DOHH2 (cell line): ENCODE measurements around the gene PDGFB.
"Not testable (repeated sequence)": the region's sequence is repeated elsewhere in the genome, so short reads cannot be mapped to it uniquely, and the experiment has no call there.

Source experiments
- H3F3A ChIP-seq: fragments of 200-600 bp; sonication (generic), shearing (Covaris generic); 2 replicates; pipeline ENCODE4 v1.6.0; 2016; ENCODE audit warnings: antibody characterized with exemption, mild to moderate bottlenecking; ENCODE audit not compliant: control insufficient read depth, insufficient read depth
- H3K27ac ChIP-seq: fragments of 200-600 bp; sonication (generic); 2 replicates; pipeline ENCODE4 v1.5.1; 2014; ENCODE audit warnings: low read depth, mild to moderate bottlenecking, low read length, moderate library complexity
- H3K27me3 ChIP-seq: fragments of 200-600 bp; sonication (generic); 2 replicates; pipeline ENCODE4 v1.6.1; 2014; ENCODE audit warnings: mild to moderate bottlenecking, low read length, mixed read lengths; ENCODE audit not compliant: control insufficient read depth
- H3K36me3 ChIP-seq: fragments of 200-600 bp; sonication (generic); 2 replicates; pipeline ENCODE4 v1.6.1; 2014; ENCODE audit warnings: mild to moderate bottlenecking, low read length, moderate library complexity, mixed read lengths; ENCODE audit not compliant: control insufficient read depth
- H3K4me1 ChIP-seq: fragments of 200-600 bp; sonication (generic); 2 replicates; pipeline ENCODE4 v1.6.1; 2014; ENCODE audit warnings: mild to moderate bottlenecking, low read length, mixed read lengths; ENCODE audit not compliant: control insufficient read depth
- H3K4me2 ChIP-seq: fragments of 200-600 bp; sonication (generic); 2 replicates; pipeline ENCODE4 v1.6.0; 2014; ENCODE audit warnings: mild to moderate bottlenecking, low read length, moderate library complexity
- H3K4me3 ChIP-seq: fragments of 200-600 bp; sonication (generic); 2 replicates; pipeline ENCODE4 v1.5.1; 2014; ENCODE audit warnings: mild to moderate bottlenecking, low read length, mixed read lengths
- H3K79me2 ChIP-seq: fragments of 200-600 bp; sonication (generic); 2 replicates; pipeline ENCODE4 v1.6.1; 2014; ENCODE audit warnings: mild to moderate bottlenecking, low read length, mixed read lengths; ENCODE audit not compliant: control insufficient read depth
- H3K9me2 ChIP-seq: fragments of 200-600 bp; sonication (generic); replicated peaks from 2 replicates; pipeline ENCODE4 v1.6.1; 2014; ENCODE audit warnings: mild to moderate bottlenecking, low read length, mixed read lengths; ENCODE audit not compliant: control insufficient read depth
- H3K9me3 ChIP-seq: fragments of 200-600 bp; sonication (generic); 2 replicates; pipeline ENCODE4 v1.6.1; 2014; ENCODE audit warnings: antibody characterized with exemption, low read length, mixed read lengths; ENCODE audit not compliant: control insufficient read depth, insufficient read depth
- H4K20me1 ChIP-seq: fragments of 200-600 bp; sonication (generic); 2 replicates; pipeline ENCODE4 v1.6.0; 2014; ENCODE audit warnings: low read depth, mild to moderate bottlenecking, antibody characterized with exemption, low read length, moderate library complexity; ENCODE audit not compliant: control insufficient read depth, insufficient read depth
- EZH2phosphoT487 ChIP-seq: fragments of 200-600 bp; sonication (generic); IDR thresholded peaks from 2 replicates; pipeline ENCODE4 v1.6.1; 2017; ENCODE audit warnings: borderline replicate concordance, mild to moderate bottlenecking, antibody characterized with exemption, low read length, moderate library complexity, mixed read lengths
- TF ChIP-seq, protein P1 (sequence below): fragments of 200-600 bp; sonication (generic); IDR thresholded peaks from one replicate; pipeline ENCODE4 v1.5.1; 2014; ENCODE audit warnings: antibody characterized with exemption, mild to moderate bottlenecking, low read depth, low read length; ENCODE audit not compliant: poor library complexity, severe bottlenecking

PDGFB gene

DNA sequence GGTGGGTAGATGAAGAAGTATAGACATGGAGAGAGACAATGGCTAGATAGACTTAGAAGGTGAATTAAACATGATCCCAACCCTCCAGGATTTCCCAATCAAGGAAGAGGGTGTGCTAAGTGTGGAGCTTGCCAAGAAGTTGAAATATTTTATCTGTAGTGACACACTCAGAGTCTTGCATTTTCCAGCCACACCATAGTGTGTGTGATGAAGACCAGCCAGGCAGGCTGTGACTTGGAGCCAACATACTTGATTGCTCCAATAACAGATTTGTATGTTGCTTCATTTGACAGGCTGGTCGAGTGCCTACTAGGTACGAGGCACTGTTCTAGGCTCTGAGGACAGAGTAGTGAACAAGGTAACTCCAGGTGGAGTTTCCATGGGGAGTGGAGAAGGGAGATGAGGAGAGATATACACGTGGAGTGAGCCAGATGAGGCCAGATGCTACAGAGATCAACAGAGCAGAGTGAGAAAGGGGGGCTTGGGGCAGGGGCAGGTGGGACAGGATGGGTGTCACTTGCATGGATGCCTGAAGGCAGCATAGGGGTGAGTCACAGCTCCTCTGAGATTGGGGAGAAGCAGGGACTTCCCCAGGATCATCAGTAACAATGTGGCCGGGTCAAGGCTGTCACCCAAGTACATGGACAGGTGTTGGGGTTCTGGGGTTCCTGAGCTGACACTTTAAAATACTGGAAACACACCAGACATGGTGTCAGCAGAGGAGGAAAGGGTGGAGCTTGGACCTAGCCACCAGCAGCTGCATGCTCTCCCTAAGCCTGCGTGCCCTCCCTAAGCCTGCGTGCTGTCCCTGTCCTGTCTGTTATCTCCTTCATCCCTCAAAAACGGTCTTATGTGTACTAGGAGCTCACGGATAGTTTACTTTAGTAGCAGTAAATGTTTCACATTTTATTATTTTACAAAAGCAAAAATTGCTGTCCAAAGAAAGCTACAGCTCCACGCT is 23.6 kb downstream of the PDGFB start:
- Histone ChIP-seq H3K4me2 (no peak overlapping the region), H3K4me3 (no peak overlapping the region), H3K27me3 (peaks cover 18% of the 10 kb centered on the region), H3F3A (no peaks in the 10 kb centered on the region), H3K79me2 (no peaks in the 10 kb centered on the region), H4K20me1 (no peaks in the 10 kb centered on the region), H3K4me1 (no peaks in the 10 kb centered on the region), H3K9me2 (no peaks in the 10 kb centered on the region), H3K27ac (no peak overlapping the region), H3K36me3 (no peaks in the 10 kb centered on the region), H3K9me3 (no peaks in the 10 kb centered on the region)
- TF ChIP-seq EZH2phosphoT487: no peak
- TF ChIP-seq, protein P1, sequence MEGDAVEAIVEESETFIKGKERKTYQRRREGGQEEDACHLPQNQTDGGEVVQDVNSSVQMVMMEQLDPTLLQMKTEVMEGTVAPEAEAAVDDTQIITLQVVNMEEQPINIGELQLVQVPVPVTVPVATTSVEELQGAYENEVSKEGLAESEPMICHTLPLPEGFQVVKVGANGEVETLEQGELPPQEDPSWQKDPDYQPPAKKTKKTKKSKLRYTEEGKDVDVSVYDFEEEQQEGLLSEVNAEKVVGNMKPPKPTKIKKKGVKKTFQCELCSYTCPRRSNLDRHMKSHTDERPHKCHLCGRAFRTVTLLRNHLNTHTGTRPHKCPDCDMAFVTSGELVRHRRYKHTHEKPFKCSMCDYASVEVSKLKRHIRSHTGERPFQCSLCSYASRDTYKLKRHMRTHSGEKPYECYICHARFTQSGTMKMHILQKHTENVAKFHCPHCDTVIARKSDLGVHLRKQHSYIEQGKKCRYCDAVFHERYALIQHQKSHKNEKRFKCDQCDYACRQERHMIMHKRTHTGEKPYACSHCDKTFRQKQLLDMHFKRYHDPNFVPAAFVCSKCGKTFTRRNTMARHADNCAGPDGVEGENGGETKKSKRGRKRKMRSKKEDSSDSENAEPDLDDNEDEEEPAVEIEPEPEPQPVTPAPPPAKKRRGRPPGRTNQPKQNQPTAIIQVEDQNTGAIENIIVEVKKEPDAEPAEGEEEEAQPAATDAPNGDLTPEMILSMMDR: no peak

DNA sequence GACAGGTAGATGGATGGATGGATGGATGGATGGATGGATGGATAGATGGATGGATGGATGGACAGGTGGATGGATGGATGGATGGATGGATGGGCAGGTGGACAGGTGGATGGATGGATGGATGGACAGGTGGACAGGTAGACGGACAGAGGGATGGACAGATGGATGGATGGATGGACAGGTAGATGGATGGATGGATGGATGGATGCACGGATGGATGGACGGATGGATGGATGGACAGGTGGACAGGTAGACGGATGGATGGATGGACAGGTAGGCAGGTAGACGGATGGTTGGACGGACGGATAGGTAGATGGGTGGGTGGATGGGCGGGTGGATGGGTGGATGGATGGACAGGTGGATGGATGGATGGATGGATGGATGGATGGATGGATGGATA is 24.3 kb downstream of the PDGFB start:
- no peak overlapping the region for H3K27ac ChIP-seq

DNA sequence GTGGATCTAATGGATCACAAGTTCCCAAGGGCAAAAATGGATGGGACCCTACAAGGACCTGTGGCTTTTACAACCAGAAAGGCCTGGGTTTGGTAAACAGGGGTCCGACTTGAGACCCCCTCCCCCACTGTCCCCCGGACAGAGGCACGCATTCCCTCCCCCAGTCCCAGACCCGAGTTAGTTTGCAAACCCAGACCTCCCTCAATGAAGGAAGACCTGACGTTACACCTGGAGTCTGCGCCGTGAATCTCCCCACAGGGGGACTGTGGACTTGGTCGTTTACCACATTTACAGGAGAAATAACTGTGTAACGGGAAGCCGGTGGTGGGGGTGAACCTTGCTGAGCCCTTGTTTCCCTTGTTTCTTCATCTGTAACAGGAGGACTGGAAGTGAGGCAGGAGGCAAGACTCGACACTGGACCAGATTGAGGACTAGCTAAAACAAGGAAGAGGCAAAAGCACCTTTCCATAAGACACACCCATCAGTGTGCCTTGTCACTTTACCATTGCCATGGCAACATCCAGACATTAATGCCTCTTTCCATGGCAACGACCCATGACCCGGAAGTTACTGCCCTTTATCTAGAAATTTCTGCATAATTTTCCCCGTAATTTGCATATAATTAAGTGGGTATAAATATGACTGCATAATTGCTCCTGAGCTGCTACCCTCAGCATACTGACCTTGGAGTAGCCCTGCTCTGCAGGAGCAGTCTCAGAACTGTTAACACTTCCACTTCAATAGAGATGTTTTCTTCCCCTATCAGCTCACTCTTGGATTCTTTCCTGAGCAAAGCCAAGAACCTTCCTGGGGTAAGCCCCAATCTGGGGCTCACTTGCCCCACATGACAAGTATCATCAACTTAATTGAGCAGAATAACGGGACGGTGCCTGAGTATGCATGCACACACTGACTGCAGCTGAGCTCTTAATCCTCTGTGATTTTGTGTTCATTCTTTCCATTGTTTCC is 25.4 kb downstream of the PDGFB start:
- no peak overlapping the region for H3K4me3 ChIP-seq
- H3K9me3 ChIP-seq: no peaks in the 10 kb centered on the region
- H4K20me1 ChIP-seq: no peaks in the 10 kb centered on the region; the same call in 1 of the 2 replicates
- H3K4me2 ChIP-seq: no peak overlapping the region
- no peak overlapping the region for H3K27ac ChIP-seq
- H3K9me2 ChIP-seq: no peaks in the 10 kb centered on the region
- no peak for TF ChIP-seq EZH2phosphoT487
- TF ChIP-seq, protein P1: no peak
- peaks cover 27% of the 10 kb centered on the region for H3K27me3 ChIP-seq
- no peaks in the 10 kb centered on the region for H3K4me1 ChIP-seq
- no peaks in the 10 kb centered on the region for H3F3A ChIP-seq
- H3K79me2 ChIP-seq: no peaks in the 10 kb centered on the region
- H3K36me3 ChIP-seq: no peaks in the 10 kb centered on the region

More for the DNA sequence above, 24.3 kb downstream of the PDGFB start:
- Histone ChIP-seq H3K27me3 (peaks cover 23% of the 10 kb centered on the region), H3K36me3 (no peaks in the 10 kb centered on the region), H3K9me3 (no peaks in the 10 kb centered on the region), H3K9me2 (no peaks in the 10 kb centered on the region), H4K20me1 (no peaks in the 10 kb centered on the region; the same call in 1 of the 2 replicates), H3K4me3 (no peak overlapping the region), H3F3A (no peaks in the 10 kb centered on the region), H3K79me2 (no peaks in the 10 kb centered on the region), H3K4me2 (no peak overlapping the region), H3K4me1 (no peaks in the 10 kb centered on the region)
- TF ChIP-seq EZH2phosphoT487: no peak
- TF ChIP-seq, protein P1: no peak

DNA sequence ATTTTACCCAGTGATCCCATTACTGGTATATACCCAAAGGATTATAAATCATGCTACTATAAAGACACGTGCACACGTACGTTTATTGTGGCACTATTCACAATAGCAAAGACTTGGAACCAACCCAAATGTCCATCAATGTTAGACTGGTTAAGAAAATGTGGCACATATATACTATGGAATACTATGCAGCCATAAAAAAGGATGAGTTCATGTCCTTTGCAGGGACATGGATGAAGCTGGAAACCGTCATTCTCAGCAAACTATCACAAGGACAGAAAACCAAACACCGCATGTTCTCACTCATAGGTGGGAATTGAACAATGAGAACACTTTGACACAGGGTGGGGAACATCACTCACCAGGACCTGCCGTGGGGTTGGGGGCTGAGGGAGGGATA is 26.4 kb downstream of the PDGFB start:
- not testable (repeated sequence) for H3K36me3 ChIP-seq, H3K4me2 ChIP-seq, H3K4me1 ChIP-seq, H3K79me2 ChIP-seq, H3K4me3 ChIP-seq, H4K20me1 ChIP-seq, H3K9me3 ChIP-seq, H3F3A ChIP-seq, H3K27ac ChIP-seq, H3K9me2 ChIP-seq
- H3K27me3 ChIP-seq: peaks cover 36% of the 10 kb centered on the region
